ENCODE data around the gene ARF6. TPM values are rescaled to one million over a fixed set of nuclear protein-coding genes. Genes with fewer than 3 reads are reported as not detected.

Gene ARF6
- total RNA-seq, 1 donor from 2014 or later: 144 TPM

DNA sequence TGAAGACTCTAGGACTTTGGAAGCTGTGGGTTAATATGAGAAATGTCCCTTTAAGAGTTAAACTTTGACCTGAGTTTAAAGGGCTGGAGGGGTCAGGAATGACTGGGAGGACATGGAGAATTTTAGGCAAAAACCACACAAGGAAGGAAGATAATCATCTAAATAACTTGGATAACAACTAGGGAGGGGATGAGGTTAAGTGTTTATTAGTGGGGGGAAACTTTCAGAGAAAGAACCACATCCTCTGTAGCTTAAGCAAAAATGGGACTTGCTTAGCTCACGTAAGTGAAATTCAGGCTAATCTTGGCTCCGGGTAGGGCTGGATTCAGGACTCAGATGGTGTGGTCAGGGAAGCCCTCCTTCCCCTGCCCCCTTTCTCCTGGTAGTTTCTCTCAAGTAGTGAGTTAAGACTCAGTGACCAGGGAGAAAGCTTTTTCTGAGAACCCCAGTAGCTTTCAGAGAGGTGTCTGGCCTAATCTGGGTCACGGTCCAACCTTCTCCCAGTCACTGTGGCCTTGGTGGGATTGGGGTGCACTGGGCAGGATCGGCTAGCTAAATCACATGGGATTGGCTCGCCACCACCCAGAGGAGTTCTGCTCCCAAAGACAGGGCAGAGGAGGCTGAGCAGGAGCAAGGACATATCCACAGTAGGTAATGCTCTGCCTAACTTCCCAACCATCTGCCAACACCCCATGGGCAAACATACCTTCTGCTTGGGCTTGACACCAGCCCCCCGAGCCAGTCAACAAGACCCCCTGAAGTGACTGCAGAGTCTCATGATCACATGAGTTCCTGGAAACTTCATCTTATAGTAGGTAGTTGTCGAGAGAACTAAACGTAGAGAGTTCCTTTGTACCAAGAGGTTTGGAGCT is 52.8 kb downstream of the ARF6 start:
- ATAC-seq: no peak

Other genes with a start within 250 kb of the ARF6 start
- gene POLE2, start 204.9 kb upstream of the ARF6 start, total RNA-seq: 7.2 TPM
- gene KLHDC1, start 200.0 kb upstream of the ARF6 start, total RNA-seq: 1.5 TPM
- 35.1 TPM for gene KLHDC2, start 124.9 kb upstream of the ARF6 start, total RNA-seq
- 40.1 TPM for gene NEMF, start 40.3 kb upstream of the ARF6 start, total RNA-seq
- 5.3 TPM for gene VCPKMT, start 223.5 kb downstream of the ARF6 start, total RNA-seq

Data from esophagus mucosa (tissue), 1 donor.